H1 (cell line): ENCODE measurements around the gene USH2A. TPM values are rescaled to one million over a fixed set of nuclear protein-coding genes. Genes with fewer than 3 reads are reported as not detected.

Source experiments
- CTCF ChIA-PET: fragments of 300-600 bp; sonication (Branson Sonifier 250); formaldehyde crosslinking; loops from one replicate; lab custom pipeline; 2021; ENCODE audit not compliant: partially characterized antibody; lab: Charles Lee
- POLR2A ChIA-PET: fragments of 300-600 bp; sonication (Branson Sonifier 250); formaldehyde crosslinking; loops from one replicate; lab custom pipeline; 2021; ENCODE audit warnings: inconsistent platforms; ENCODE audit not compliant: partially characterized antibody; lab: Charles Lee
- DNase-seq, 2 experiments: peaks; one replicate each; pipeline versions ENCODE4 v3.0.0 to v3.0.0-alpha.2; 2010 to 2022; ENCODE audit warnings: low spot score in 2 of 2, low read depth in 1 of 2, mixed read lengths in 1 of 2
- FAIRE-seq: peaks from 2 replicates; lab custom pipeline; 2011; peaks lifted over from hg19 to GRCh38; lab: Jason Lieb, UNC
- H2AFZ ChIP-seq: 2 replicates; pipeline ENCODE4 v1.8.1; 2012; ENCODE audit warnings: low read length, inconsistent platforms
- H2AK5ac ChIP-seq: 2 replicates; pipeline ENCODE4 v1.6.1; 2013; ENCODE audit warnings: low read depth, low read length
- H2BK120ac ChIP-seq: replicated peaks from 2 replicates; pipeline ENCODE3; 2013; ENCODE audit warnings: low read depth, low read length, inconsistent platforms
- H2BK12ac ChIP-seq: 2 replicates; pipeline ENCODE4 v1.6.1; 2013; ENCODE audit warnings: low read depth, low read length
- H2BK15ac ChIP-seq: 2 replicates; pipeline ENCODE4 v1.6.1; 2013; ENCODE audit warnings: low read length
- H2BK20ac ChIP-seq: 2 replicates; pipeline ENCODE4 v1.6.1; 2013; ENCODE audit warnings: low read length
- H2BK5ac ChIP-seq: 2 replicates; pipeline ENCODE4 v1.6.1; 2013; ENCODE audit warnings: low read depth, low read length
- H3K14ac ChIP-seq: 2 replicates; pipeline ENCODE4 v1.6.1; 2013; ENCODE audit warnings: inconsistent platforms; ENCODE audit not compliant: insufficient read length
- H3K18ac ChIP-seq: 2 replicates; pipeline ENCODE4 v1.6.1; 2013; ENCODE audit warnings: low read length; ENCODE audit errors: extremely low read depth
- H3K23ac ChIP-seq: 2 replicates; pipeline ENCODE4 v1.6.1; 2013; ENCODE audit warnings: inconsistent platforms; ENCODE audit not compliant: insufficient read length
- H3K23me2 ChIP-seq: 2 replicates; pipeline ENCODE4 v1.6.1; 2013; ENCODE audit warnings: low read depth, low read length
- H3K27ac ChIP-seq: 2 replicates; pipeline ENCODE4 v1.6.1; 2011; ENCODE audit warnings: low read depth, low read length, inconsistent platforms
- H3K27me3 ChIP-seq, 4 experiments: replicated peaks in 1 of 4; 1 replicate in 1 of 4; 2 replicates in 3 of 4; pipeline versions ENCODE4 v1.6.1 to v1.8.1; 2011 to 2013; ENCODE audit warnings: low read length in 3 of 4, mild to moderate bottlenecking in 3 of 4, inconsistent platforms in 2 of 4, mixed read lengths in 2 of 4, moderate library complexity in 1 of 4; ENCODE audit not compliant: control insufficient read depth in 3 of 4, insufficient read depth in 3 of 4; ENCODE audit errors: extremely low read depth in 1 of 4
- H3K36me3 ChIP-seq, 4 experiments: 2 replicates each; pipeline versions ENCODE4 v1.6.1 to v1.8.1; 2011 to 2013; ENCODE audit warnings: mild to moderate bottlenecking in 4 of 4, low read length in 3 of 4, moderate library complexity in 2 of 4, control low read depth in 1 of 4, inconsistent platforms in 1 of 4; ENCODE audit not compliant: insufficient read depth in 4 of 4, control insufficient read depth in 2 of 4
- H3K4ac ChIP-seq: replicated peaks from 2 replicates; pipeline ENCODE3; 2013; ENCODE audit warnings: low read length, low read depth, mixed read lengths, inconsistent platforms; ENCODE audit not compliant: insufficient read length
- H3K4me1 ChIP-seq, 4 experiments: replicated peaks in 1 of 4; 1 replicate in 1 of 4; 2 replicates in 3 of 4; pipeline versions ENCODE4 v1.6.1 to v1.8.1; 2011 to 2013; ENCODE audit warnings: low read length in 3 of 4, inconsistent platforms in 2 of 4, mixed read lengths in 1 of 4; ENCODE audit not compliant: insufficient read depth in 4 of 4, control insufficient read depth in 3 of 4
- H3K4me2 ChIP-seq, 2 experiments: 2 replicates each; pipeline versions ENCODE4 v1.6.1 to v1.8.1; 2011 to 2013; ENCODE audit warnings: low read depth in 2 of 2, low read length in 2 of 2, control low read depth in 1 of 2, inconsistent platforms in 1 of 2, mild to moderate bottlenecking in 1 of 2; ENCODE audit not compliant: insufficient read depth in 1 of 2
- H3K4me3 ChIP-seq, 4 experiments: fragments of 200-600, 300-600 bp in 1 of 4; sonication (generic), shearing (Covaris generic), sonication (Bioruptor Twin) in 1 of 4; 2 replicates each; pipeline versions ENCODE4 v1.5.1 to v1.8.1; 2011 to 2016; ENCODE audit warnings: low read length in 4 of 4, low read depth in 3 of 4, control low read depth in 2 of 4, inconsistent platforms in 2 of 4, mild to moderate bottlenecking in 2 of 4, mixed read lengths in 1 of 4, moderate library complexity in 1 of 4; ENCODE audit not compliant: insufficient read depth in 2 of 4; ENCODE audit errors: extremely low read depth in 1 of 4
- H3K56ac ChIP-seq: replicated peaks from 2 replicates; pipeline ENCODE3; 2013; ENCODE audit warnings: low read depth, mild to moderate bottlenecking, mixed read lengths, low read length, inconsistent platforms; ENCODE audit not compliant: insufficient read length
- H3K79me1 ChIP-seq: 2 replicates; pipeline ENCODE4 v1.6.1; 2013; ENCODE audit warnings: low read depth, low read length, control low read depth
- H3K79me2 ChIP-seq, 2 experiments: 2 replicates each; pipeline versions ENCODE4 v1.6.1 to v1.8.1; 2012 to 2013; ENCODE audit warnings: low read length in 2 of 2, mild to moderate bottlenecking in 2 of 2, inconsistent platforms in 1 of 2; ENCODE audit not compliant: insufficient read depth in 2 of 2, control insufficient read depth in 1 of 2
- H3K9ac ChIP-seq, 4 experiments: replicated peaks in 1 of 4; 1 replicate in 1 of 4; 2 replicates in 3 of 4; pipeline versions ENCODE4 v1.6.1 to v1.8.1; 2011 to 2013; ENCODE audit warnings: low read depth in 3 of 4, low read length in 3 of 4, control low read depth in 2 of 4, mild to moderate bottlenecking in 2 of 4, moderate library complexity in 2 of 4, inconsistent platforms in 1 of 4; ENCODE audit errors: extremely low read depth in 1 of 4
- H3K9me3 ChIP-seq, 2 experiments: 2 replicates each; pipeline versions ENCODE4 v1.6.1 to v1.8.1; 2012 to 2013; ENCODE audit warnings: mild to moderate bottlenecking in 2 of 2, moderate library complexity in 2 of 2, control low read depth in 1 of 2, inconsistent platforms in 1 of 2, low read depth in 1 of 2, low read length in 1 of 2, mixed read lengths in 1 of 2; ENCODE audit not compliant: insufficient read depth in 2 of 2
- H4K20me1 ChIP-seq, 2 experiments: replicated peaks in 1 of 2; 2 replicates each; pipeline versions ENCODE3 to v1.8.1; 2011 to 2013; ENCODE audit warnings: inconsistent platforms in 2 of 2, low read length in 2 of 2, mild to moderate bottlenecking in 1 of 2; ENCODE audit not compliant: insufficient read depth in 2 of 2, control insufficient read depth in 1 of 2
- H4K5ac ChIP-seq: 2 replicates; pipeline ENCODE4 v1.6.1; 2013; ENCODE audit warnings: low read length, low read depth, mixed read lengths, inconsistent platforms; ENCODE audit not compliant: insufficient read length
- H4K8ac ChIP-seq: 2 replicates; pipeline ENCODE4 v1.8.0; 2013; ENCODE audit warnings: mild to moderate bottlenecking, moderate library complexity, low read length, inconsistent platforms; ENCODE audit not compliant: insufficient read depth; ENCODE audit errors: extremely low read depth
- H4K91ac ChIP-seq: replicated peaks from 2 replicates; pipeline ENCODE3; 2013; ENCODE audit warnings: low read length, mixed read lengths, inconsistent platforms; ENCODE audit not compliant: insufficient read length
- CEBPB ChIP-seq: IDR thresholded peaks from 2 replicates; pipeline ENCODE4 v1.6.1; 2012; ENCODE audit warnings: low read depth, low read length
- CREB1 ChIP-seq: IDR thresholded peaks from 2 replicates; pipeline ENCODE4 v1.6.1; 2012; ENCODE audit warnings: inconsistent platforms
- JUN ChIP-seq: IDR thresholded peaks from 2 replicates; pipeline ENCODE4 v1.6.1; 2011; ENCODE audit warnings: low read depth, mild to moderate bottlenecking, improper control_type of control experiment, low read length
- NANOG ChIP-seq: IDR thresholded peaks from 2 replicates; pipeline ENCODE4 v1.6.1; 2011; ENCODE audit warnings: low read length, low read depth, mild to moderate bottlenecking, inconsistent platforms; ENCODE audit not compliant: insufficient read depth, poor library complexity, severe bottlenecking
- RAD21 ChIP-seq, 2 experiments: IDR thresholded peaks in 1 of 2; conservative IDR thresholded peaks in 1 of 2; 2 replicates each; pipeline ENCODE4 v1.6.1; 2011; ENCODE audit warnings: low read depth in 2 of 2, low read length in 2 of 2, improper control_type of control experiment in 1 of 2, inconsistent platforms in 1 of 2, mild to moderate bottlenecking in 1 of 2, moderate library complexity in 1 of 2
- SIN3A ChIP-seq, 2 experiments: IDR thresholded peaks in 1 of 2; conservative IDR thresholded peaks in 1 of 2; 2 replicates each; pipeline ENCODE4 v1.6.1; 2011 to 2012; ENCODE audit warnings: low read length in 2 of 2, improper control_type of control experiment in 1 of 2, low read depth in 1 of 2, mild to moderate bottlenecking in 1 of 2
- WGBS, 2 experiments: shearing (Covaris generic) in 1 of 2; methylation state at CpG; one replicate each; pipeline versions ENCODE4 v1.1.6 to v1.1.7; 2013 to 2015; ENCODE audit warnings: low lambda C conversion rate in 2 of 2, mixed read lengths in 2 of 2, inconsistent platforms in 1 of 2, low coverage in 1 of 2, missing lambda C conversion rate in 1 of 2; ENCODE audit not compliant: insufficient replicate concordance in 2 of 2, insufficient coverage in 1 of 2, insufficient read length in 1 of 2; ENCODE audit errors: extremely low coverage in 1 of 2, missing lambda C conversion rate in 1 of 2; 5-methylcytosine and 5-hydroxymethylcytosine counted together
- polyA plus RNA-seq, 7 experiments: library from polyadenylated mRNA; depleted of rRNA in 3 of 7; stranded (reverse) in 5 of 7; unstranded in 2 of 7; fragments of >200 nt in 5 of 7; fragments of 200-250 nt in 2 of 7; gene quantifications; 1 replicate in 5 of 7; 2 replicates in 1 of 7; 4 replicates in 1 of 7; pipeline versions ENCODE4 v1.2.1 to v1.2.3, GENCODE V29; 2011 to 2013; ENCODE audit warnings: missing spikeins in 2 of 7, mixed read lengths in 2 of 7
- total RNA-seq: library from RNA; stranded (reverse); fragmentation: NEBNext Ultra II Directional; extraction: Animal tissue kit (Norgen Biotek cat#: 25700); gene quantifications from 2 replicates; pipeline ENCODE4 v1.2.1, GENCODE V29; 2021

USH2A gene
- total and polyA plus RNA-seq, 2 of the 8 experiments (the other 6 are each of a cell fraction or from before 2014, with no cell fraction given): 0.02 to 0.17 TPM

GRCh38 chr1:216183007-216183406, 240.2 kb downstream of the USH2A start:
- no peak overlapping the region for H4K91ac ChIP-seq
- H3K9ac ChIP-seq: peak overlapping the region in 1 of 4 experiments; percentile 8; a peak in 1 of 7 replicates
- no peak overlapping the region; the same call in 1 of the 2 replicates for H3K18ac ChIP-seq
- no peaks in the 10 kb centered on the region for H3K79me2 ChIP-seq
- peak overlapping the region; percentile 49 to 69 for H3K4me2 ChIP-seq
- WGBS, 2 experiments: 4% methylated on average over 4 of the region's 4 CpGs; no CpG with 5 or more reads in 1 of the 2 experiments
- H3K14ac ChIP-seq: no peak overlapping the region
- H3K27ac ChIP-seq: no peak overlapping the region
- no peak overlapping the region for H3K23ac ChIP-seq
- H2BK5ac ChIP-seq: no peak overlapping the region
- H3K23me2 ChIP-seq: no peaks in the 10 kb centered on the region
- H3K9me3 ChIP-seq: no peaks in the 10 kb centered on the region
- no peak overlapping the region for H2AFZ ChIP-seq
- H2BK120ac ChIP-seq: no peak overlapping the region
- peak overlapping the region in 1 of 4 experiments; percentile 19; a peak in 2 of 8 replicates for H3K4me3 ChIP-seq
- FAIRE-seq (peak; percentile 63), DNase-seq (peak in 1 of 2 experiments; percentile 47)
- no peak overlapping the region for H2AK5ac ChIP-seq
- no peak overlapping the region for H3K4ac ChIP-seq
- ChIA-PET CTCF (interaction anchor here (0.7 to 1.6 kb wide), 5 partner anchors 17 to 384 kb away, joined by 3 to 5 read pairs (median 3); no protein-coding TSS in a partner anchor), POLR2A (no interaction called here)
- no peaks in the 10 kb centered on the region for H3K27me3 ChIP-seq
- no peaks in the 10 kb centered on the region for H4K20me1 ChIP-seq
- no peak overlapping the region for H3K56ac ChIP-seq
- peaks cover 2 to 9% (median 6%) of the 10 kb centered on the region in 4 experiments; a peak in 4 of 7 replicates for H3K4me1 ChIP-seq
- H3K79me1 ChIP-seq: no peaks in the 10 kb centered on the region
- H4K8ac ChIP-seq: no peak overlapping the region
- peak overlapping the region; percentile 26; the same call in 1 of the 2 replicates for H2BK20ac ChIP-seq
- no peak overlapping the region for H2BK15ac ChIP-seq
- no peak overlapping the region for H2BK12ac ChIP-seq
- H4K5ac ChIP-seq: no peak overlapping the region
- no peaks in the 10 kb centered on the region for H3K36me3 ChIP-seq
- TF ChIP-seq SIN3A (conservative IDR thresholded peaks at IDR 0.05 in 1 of 2, IDR thresholded peaks at IDR 0.05 in 1 of 2; ENCODE audit: low read depth in 1 of 2, low read length in 2 of 2) (0 out of 4 replicates have a peak, but pooled peaks of 1 of the 2 experiments have one; percentile 19), JUN (peak; percentile 98), RAD21 (IDR thresholded peaks at IDR 0.05 in 1 of 2, conservative IDR thresholded peaks at IDR 0.05 in 1 of 2; ENCODE audit: low read depth in 2 of 2, low read length in 2 of 2) (no peak), CREB1 (0 out of 2 replicates have a peak, but pooled peaks have one; percentile 18), NANOG (peak; percentile 84), CEBPB (peak; percentile 33; the same call in 1 of the 2 replicates)
